Upper lobe of left lung (tissue), 6 donors: ENCODE measurements around the gene KCNJ4. TPM values are rescaled to one million over a fixed set of nuclear protein-coding genes. Genes with fewer than 3 reads are reported as not detected.

Source experiments
- ATAC-seq, 2 donors: fragments of 200-7000 bp; cut with Tn5 transposase; one replicate each; pipeline ENCODE4 v1.9.1; 2022; ENCODE audit warnings: mild to moderate bottlenecking in 2 of 2, moderate library complexity in 2 of 2; ENCODE audit not compliant: low FRiP score in 2 of 2
- DNase-seq, 2 donors: peaks; one replicate each; pipeline ENCODE4 v3.0.0-alpha.2; 2019 to 2020
- H3K27ac ChIP-seq, 4 donors: fragments of 200-600 bp; sonication (generic); one replicate each; pipeline ENCODE4 v1.5.1; 2016 to 2019
- H3K27me3 ChIP-seq, 4 donors: fragments of 200-600 bp; sonication (generic); one replicate each; pipeline ENCODE4 v1.5.1; 2017 to 2019
- H3K36me3 ChIP-seq, 4 donors: fragments of 200-600 bp; sonication (generic); one replicate each; pipeline ENCODE4 v1.5.1; 2016 to 2019
- H3K4me1 ChIP-seq, 4 donors: fragments of 200-600 bp; sonication (generic); one replicate each; pipeline ENCODE4 v1.5.1; 2018 to 2019
- H3K4me3 ChIP-seq, 4 donors: fragments of 200-600 bp; sonication (generic); one replicate each; pipeline ENCODE4 v1.5.1; 2017 to 2019; ENCODE audit warnings: mild to moderate bottlenecking in 2 of 4, moderate library complexity in 1 of 4
- H3K9me3 ChIP-seq, 4 donors: fragments of 200-600 bp; sonication (generic); one replicate each; pipeline ENCODE4 v1.5.1; 2018 to 2019
- CTCF ChIP-seq, 6 experiments: fragments of 450-650 bp in 4 of 6; fragments of 200-600 bp in 2 of 6; sonication (generic) in 2 of 6; IDR thresholded peaks; one replicate each; pipeline ENCODE4 v1.5.1; 2016 to 2019; ENCODE audit warnings: antibody characterized with exemption in 6 of 6
- EP300 ChIP-seq, 4 donors: sonication (generic); formaldehyde crosslinking; IDR thresholded peaks; one replicate each; pipeline ENCODE4 v1.5.1; 2017; ENCODE audit warnings: antibody characterized with exemption in 4 of 4, control low read depth in 2 of 4
- POLR2A ChIP-seq, 4 donors: fragments of 450-650 bp; IDR thresholded peaks; one replicate each; pipeline ENCODE4 v1.5.1; 2016 to 2017; ENCODE audit warnings: antibody characterized with exemption in 4 of 4, mild to moderate bottlenecking in 2 of 4
- POLR2AphosphoS5 ChIP-seq, 2 donors: sonication (generic); formaldehyde crosslinking; IDR thresholded peaks; one replicate each; pipeline ENCODE4 v1.5.1; 2017; ENCODE audit warnings: antibody characterized with exemption in 2 of 2
- WGBS, 2 donors: methylation state at CpG; one replicate each; pipeline ENCODE4 v1.1.5; 2017 to 2018; 5-methylcytosine and 5-hydroxymethylcytosine counted together
- total RNA-seq, 6 donors: library from RNA; depleted of rRNA in 4 of 6; stranded (reverse); fragments of >200 nt in 4 of 6; gene quantifications; one replicate each; pipeline versions ENCODE4 v1.1.0 to v1.2.1, GENCODE V29; 2016 to 2021
- donor health status: DM: no; HTN: no; CAD: no; lungs with moderate emphysema.
- donor health status: DM: no; HTN: yes; CAD: no; lungs with severe emphysema.

KCNJ4 gene
- total RNA-seq, 6 donors from 2014 or later = not detected

- H3K27ac ChIP-seq = no peak overlapping the region
- H3K36me3 ChIP-seq = no peaks in the 10 kb centered on the region
- no peak overlapping the region for H3K4me3 ChIP-seq
- ATAC-seq (no peak), DNase-seq (no peak)
- no peaks in the 10 kb centered on the region for H3K27me3 ChIP-seq
- WGBS, 2 donors = 84 to 90% methylated on average over 10 to 14 of the region's 14 CpGs
- peaks cover 0 to 4% (median 0%) of the 10 kb centered on the region in 4 donors for H3K4me1 ChIP-seq
- no peaks in the 10 kb centered on the region for H3K9me3 ChIP-seq
- TF ChIP-seq POLR2A (IDR thresholded peaks at IDR 0.05) (no peak), POLR2AphosphoS5 (IDR thresholded peaks at IDR 0.05) (no peak), EP300 (IDR thresholded peaks at IDR 0.05) (no peak), CTCF (IDR thresholded peaks at IDR 0.05) (no peak)
Measured at GRCh38 chr22:38419121-38419857, 35.7 kb downstream of the KCNJ4 start.

- ATAC-seq (no peak), DNase-seq (no peak)
- Histone ChIP-seq H3K27ac (no peak overlapping the region), H3K4me1 (peaks cover 0 to 4% (median 0%) of the 10 kb centered on the region in 4 donors), H3K27me3 (no peaks in the 10 kb centered on the region), H3K9me3 (no peaks in the 10 kb centered on the region), H3K36me3 (no peaks in the 10 kb centered on the region), H3K4me3 (no peak overlapping the region)
- WGBS, 2 donors = 92% methylated on average over 14 of the region's 14 CpGs
- TF ChIP-seq EP300 (IDR thresholded peaks at IDR 0.05) = no peak
- TF ChIP-seq CTCF (IDR thresholded peaks at IDR 0.05) = no peak
- no peak for TF ChIP-seq POLR2A (IDR thresholded peaks at IDR 0.05)
- no peak for TF ChIP-seq POLR2AphosphoS5 (IDR thresholded peaks at IDR 0.05)
Measured at GRCh38 chr22:38418589-38418988, 36.4 kb downstream of the KCNJ4 start.

DNA sequence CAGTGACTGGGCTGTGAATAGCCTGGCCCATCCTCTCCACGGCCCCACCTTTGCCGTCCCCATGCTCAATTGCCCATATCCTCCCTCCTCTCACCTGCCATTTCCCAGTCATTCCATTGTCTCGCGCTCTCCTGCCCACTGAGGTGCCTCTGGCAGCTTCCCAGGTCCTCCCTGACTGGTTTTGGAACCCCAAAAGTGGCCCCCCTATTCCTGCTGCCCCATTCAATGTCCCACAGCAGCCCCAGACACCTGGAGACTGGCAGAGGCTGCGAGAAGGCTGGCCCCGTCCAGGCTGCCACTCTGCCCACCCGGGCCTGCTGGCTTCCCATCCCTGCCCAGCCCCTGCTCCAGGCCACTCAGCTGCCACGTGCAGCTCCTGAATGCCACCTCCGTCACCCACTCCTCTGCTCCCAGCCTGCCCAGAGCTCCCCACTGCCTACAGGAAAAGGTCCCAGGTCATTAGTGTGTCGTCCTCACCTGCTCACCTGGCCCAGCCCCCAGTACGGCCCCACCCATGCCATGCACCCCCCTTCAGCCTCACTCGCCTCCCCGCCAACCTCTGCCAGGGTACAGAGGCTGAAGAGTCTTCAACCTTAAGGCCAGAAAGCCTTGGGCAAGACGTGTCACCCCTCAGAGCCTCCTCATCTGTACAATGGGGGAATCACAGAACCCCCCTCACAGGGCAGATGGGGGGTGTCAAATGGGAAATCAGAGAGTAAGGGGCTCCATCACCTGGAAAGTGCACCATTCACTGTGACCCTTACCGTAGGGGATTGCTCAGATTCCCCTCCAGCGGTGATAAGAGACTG, 37.5 kb downstream of the KCNJ4 start:
- no peak overlapping the region for H3K4me3 ChIP-seq
- TF ChIP-seq EP300 (IDR thresholded peaks at IDR 0.05) (no peak), POLR2AphosphoS5 (IDR thresholded peaks at IDR 0.05) (no peak), POLR2A (IDR thresholded peaks at IDR 0.05) (no peak), CTCF (IDR thresholded peaks at IDR 0.05) (no peak)
- H3K9me3 ChIP-seq = no peaks in the 10 kb centered on the region
- WGBS, 2 donors = 83 to 88% methylated on average over 14 to 16 of the region's 16 CpGs
- no peak overlapping the region for H3K27ac ChIP-seq
- ATAC-seq (no peak), DNase-seq (no peak)
- H3K36me3 ChIP-seq = no peaks in the 10 kb centered on the region
- peaks cover 7 to 9% (median 8%) of the 10 kb centered on the region in 4 donors for H3K4me1 ChIP-seq
- no peaks in the 10 kb centered on the region for H3K27me3 ChIP-seq

GRCh38 chr22:38416621-38417251, 38.3 kb downstream of the KCNJ4 start:
- Histone ChIP-seq H3K27ac (no peak overlapping the region), H3K27me3 (no peaks in the 10 kb centered on the region), H3K36me3 (no peaks in the 10 kb centered on the region), H3K4me1 (peaks cover 9 to 11% (median 11%) of the 10 kb centered on the region in 4 donors), H3K4me3 (no peak overlapping the region), H3K9me3 (no peaks in the 10 kb centered on the region)
- DNase-seq = peak in 1 of 2 donors; percentile 8
- TF ChIP-seq CTCF (IDR thresholded peaks at IDR 0.05) = no peak
- TF ChIP-seq POLR2A (IDR thresholded peaks at IDR 0.05) = no peak
- no peak for TF ChIP-seq POLR2AphosphoS5 (IDR thresholded peaks at IDR 0.05)
- TF ChIP-seq EP300 (IDR thresholded peaks at IDR 0.05) = no peak
- 93 to 94% methylated on average over 4 to 18 of the region's 18 CpGs for WGBS, 2 donors
- no peak for ATAC-seq
